ENCODE measurements around the gene FAM171A1.

Gene FAM171A1

GRCh38 chr10:15262036-15262713 lies 108.9 kb downstream of the FAM171A1 start:
- H4K91ac ChIP-seq (ENCODE audit: low read depth, low read length): no peak overlapping the region
- no peak overlapping the region for H3K4ac ChIP-seq (ENCODE audit: low read depth, low read length)
- H4K8ac ChIP-seq (ENCODE audit: low read depth, low read length): no peak overlapping the region
- no peak overlapping the region for H2AFZ ChIP-seq (ENCODE audit: insufficient read depth, low read length, poor library complexity)
- no peak overlapping the region for H2BK5ac ChIP-seq (ENCODE audit: low read depth, low read length, poor library complexity)
- no peaks in the 10 kb centered on the region for H3K4me1 ChIP-seq (ENCODE audit: control insufficient read depth in 1 of 2, insufficient read depth in 2 of 2, low read length in 2 of 2)
- H2AK5ac ChIP-seq (ENCODE audit: low read length): no peak overlapping the region
- H3K79me2 ChIP-seq (ENCODE audit: control insufficient read depth, insufficient read depth, low read length, poor library complexity): no peaks in the 10 kb centered on the region
- H3K27me3 ChIP-seq (ENCODE audit: insufficient read depth, low read length): no peaks in the 10 kb centered on the region
- no peak overlapping the region for H3K4me3 ChIP-seq (ENCODE audit: low read depth, low read length)
- no peak overlapping the region for H3K18ac ChIP-seq (ENCODE audit: low read length)
- H3K79me1 ChIP-seq (ENCODE audit: low read length): no peaks in the 10 kb centered on the region
- H3K36me3 ChIP-seq (ENCODE audit: control insufficient read depth in 1 of 2, insufficient read depth in 2 of 2, low read length in 2 of 2): peaks cover 2 to 4% of the 10 kb centered on the region in 2 experiments
- no peak overlapping the region for H2BK12ac ChIP-seq (ENCODE audit: low read length)
- peaks cover 4% of the 10 kb centered on the region for H3K9me3 ChIP-seq (ENCODE audit: insufficient read depth, low read depth, low read length)
- H3K14ac ChIP-seq (ENCODE audit: low read length): no peak overlapping the region
- no peak overlapping the region for H3K9ac ChIP-seq (ENCODE audit: low read length)
- H3K23ac ChIP-seq (ENCODE audit: low read length): peak overlapping the region; percentile 58
- no peak overlapping the region for H4K12ac ChIP-seq (ENCODE audit: low read depth, low read length)
- H2BK120ac ChIP-seq (ENCODE audit: insufficient read depth, low read length, poor library complexity): no peak overlapping the region
- H3K27ac ChIP-seq (ENCODE audit: low read depth, low read length): no peak overlapping the region
- no peak for DNase-seq
- no peak overlapping the region for H3K4me2 ChIP-seq (ENCODE audit: low read length)
- WGBS (ENCODE audit: extremely low coverage, insufficient coverage, insufficient read length): no CpG with 5 or more reads among the region's 10 CpGs

GRCh38 chr10:15259136-15259535 lies 112.0 kb downstream of the FAM171A1 start:
- H2AFZ ChIP-seq (ENCODE audit: insufficient read depth, low read length, poor library complexity): no peak overlapping the region
- H3K9me3 ChIP-seq (ENCODE audit: insufficient read depth, low read depth, low read length): peaks cover 4% of the 10 kb centered on the region
- H3K4me2 ChIP-seq (ENCODE audit: low read length): no peak overlapping the region
- no peak overlapping the region for H2AK5ac ChIP-seq (ENCODE audit: low read length)
- no peak overlapping the region for H2BK120ac ChIP-seq (ENCODE audit: insufficient read depth, low read length, poor library complexity)
- no peak overlapping the region for H4K91ac ChIP-seq (ENCODE audit: low read depth, low read length)
- H3K36me3 ChIP-seq (ENCODE audit: control insufficient read depth in 1 of 2, insufficient read depth in 2 of 2, low read length in 2 of 2): no peaks in the 10 kb centered on the region
- no peak overlapping the region for H3K18ac ChIP-seq (ENCODE audit: low read length)
- no peaks in the 10 kb centered on the region for H3K79me1 ChIP-seq (ENCODE audit: low read length)
- no CpG with 5 or more reads among the region's 2 CpGs for WGBS (ENCODE audit: extremely low coverage, insufficient coverage, insufficient read length)
- H3K23ac ChIP-seq (ENCODE audit: low read length): no peak overlapping the region
- H3K79me2 ChIP-seq (ENCODE audit: control insufficient read depth, insufficient read depth, low read length, poor library complexity): no peaks in the 10 kb centered on the region
- no peak for DNase-seq
- no peaks in the 10 kb centered on the region for H3K4me1 ChIP-seq (ENCODE audit: control insufficient read depth in 1 of 2, insufficient read depth in 2 of 2, low read length in 2 of 2)
- H3K4ac ChIP-seq (ENCODE audit: low read depth, low read length): no peak overlapping the region
- H4K8ac ChIP-seq (ENCODE audit: low read depth, low read length): no peak overlapping the region
- H3K27me3 ChIP-seq (ENCODE audit: insufficient read depth, low read length): no peaks in the 10 kb centered on the region
- no peak overlapping the region for H3K14ac ChIP-seq (ENCODE audit: low read length)
- no peak overlapping the region for H3K4me3 ChIP-seq (ENCODE audit: low read depth, low read length)
- H2BK12ac ChIP-seq (ENCODE audit: low read length): no peak overlapping the region
- H4K12ac ChIP-seq (ENCODE audit: low read depth, low read length): no peak overlapping the region
- H2BK5ac ChIP-seq (ENCODE audit: low read depth, low read length, poor library complexity): no peak overlapping the region
- no peak overlapping the region for H3K9ac ChIP-seq (ENCODE audit: low read length)
- no peak overlapping the region for H3K27ac ChIP-seq (ENCODE audit: low read depth, low read length)

GRCh38 chr10:15258255-15258654 lies 112.8 kb downstream of the FAM171A1 start:
- no peak overlapping the region for H3K23ac ChIP-seq (ENCODE audit: low read length)
- no peak overlapping the region for H2AFZ ChIP-seq (ENCODE audit: insufficient read depth, low read length, poor library complexity)
- H3K14ac ChIP-seq (ENCODE audit: low read length): no peak overlapping the region
- H3K36me3 ChIP-seq (ENCODE audit: control insufficient read depth in 1 of 2, insufficient read depth in 2 of 2, low read length in 2 of 2): peaks cover 0 to 3% of the 10 kb centered on the region in 2 experiments
- no peak overlapping the region for H3K4me3 ChIP-seq (ENCODE audit: low read depth, low read length)
- no peak overlapping the region for H4K12ac ChIP-seq (ENCODE audit: low read depth, low read length)
- no peaks in the 10 kb centered on the region for H3K27me3 ChIP-seq (ENCODE audit: insufficient read depth, low read length)
- no peak overlapping the region for H4K8ac ChIP-seq (ENCODE audit: low read depth, low read length)
- H3K4me1 ChIP-seq (ENCODE audit: control insufficient read depth in 1 of 2, insufficient read depth in 2 of 2, low read length in 2 of 2): no peaks in the 10 kb centered on the region
- H3K4ac ChIP-seq (ENCODE audit: low read depth, low read length): no peak overlapping the region
- no peak overlapping the region for H2BK120ac ChIP-seq (ENCODE audit: insufficient read depth, low read length, poor library complexity)
- H2BK5ac ChIP-seq (ENCODE audit: low read depth, low read length, poor library complexity): no peak overlapping the region
- no peak overlapping the region for H3K27ac ChIP-seq (ENCODE audit: low read depth, low read length)
- no peaks in the 10 kb centered on the region for H3K79me1 ChIP-seq (ENCODE audit: low read length)
- H3K18ac ChIP-seq (ENCODE audit: low read length): no peak overlapping the region
- H2AK5ac ChIP-seq (ENCODE audit: low read length): no peak overlapping the region
- H3K79me2 ChIP-seq (ENCODE audit: control insufficient read depth, insufficient read depth, low read length, poor library complexity): no peaks in the 10 kb centered on the region
- H2BK12ac ChIP-seq (ENCODE audit: low read length): no peak overlapping the region
- H4K91ac ChIP-seq (ENCODE audit: low read depth, low read length): no peak overlapping the region
- no peak overlapping the region for H3K4me2 ChIP-seq (ENCODE audit: low read length)
- no peak for DNase-seq
- WGBS (ENCODE audit: extremely low coverage, insufficient coverage, insufficient read length): no CpG with 5 or more reads among the region's 6 CpGs
- H3K9ac ChIP-seq (ENCODE audit: low read length): no peak overlapping the region
- H3K9me3 ChIP-seq (ENCODE audit: insufficient read depth, low read depth, low read length): peaks cover 4% of the 10 kb centered on the region

GRCh38 chr10:15255961-15256360 lies 115.1 kb downstream of the FAM171A1 start:
- Histone ChIP-seq H3K14ac (ENCODE audit: low read length) (no peak overlapping the region), H3K27me3 (ENCODE audit: insufficient read depth, low read length) (no peaks in the 10 kb centered on the region), H3K4me2 (ENCODE audit: low read length) (no peak overlapping the region), H4K8ac (ENCODE audit: low read depth, low read length) (no peak overlapping the region), H2AFZ (ENCODE audit: insufficient read depth, low read length, poor library complexity) (no peak overlapping the region), H3K36me3 (ENCODE audit: control insufficient read depth in 1 of 2, insufficient read depth in 2 of 2, low read length in 2 of 2) (peaks cover 0 to 11% of the 10 kb centered on the region in 2 experiments), H3K79me2 (ENCODE audit: control insufficient read depth, insufficient read depth, low read length, poor library complexity) (no peaks in the 10 kb centered on the region), H3K9me3 (ENCODE audit: insufficient read depth, low read depth, low read length) (peaks cover 4% of the 10 kb centered on the region), H3K4me1 (ENCODE audit: control insufficient read depth in 1 of 2, insufficient read depth in 2 of 2, low read length in 2 of 2) (no peaks in the 10 kb centered on the region), H3K9ac (ENCODE audit: low read length) (no peak overlapping the region), H3K18ac (ENCODE audit: low read length) (no peak overlapping the region), H3K27ac (ENCODE audit: low read depth, low read length) (no peak overlapping the region), H2BK12ac (ENCODE audit: low read length) (no peak overlapping the region), H2BK120ac (ENCODE audit: insufficient read depth, low read length, poor library complexity) (no peak overlapping the region), H2AK5ac (ENCODE audit: low read length) (no peak overlapping the region), H4K12ac (ENCODE audit: low read depth, low read length) (no peak overlapping the region), H2BK5ac (ENCODE audit: low read depth, low read length, poor library complexity) (no peak overlapping the region), H3K4me3 (ENCODE audit: low read depth, low read length) (no peak overlapping the region), H4K91ac (ENCODE audit: low read depth, low read length) (no peak overlapping the region), H3K23ac (ENCODE audit: low read length) (no peak overlapping the region), H3K79me1 (ENCODE audit: low read length) (no peaks in the 10 kb centered on the region), H3K4ac (ENCODE audit: low read depth, low read length) (no peak overlapping the region)
- WGBS (ENCODE audit: extremely low coverage, insufficient coverage, insufficient read length): no CpG with 5 or more reads among the region's 6 CpGs
- DNase-seq: no peak

Data from trophoblast cell (in vitro differentiated cells and primary cell).